Fibroblast of lung (primary cell): ENCODE measurements around the gene ADGRA3. TPM values are rescaled to one million over a fixed set of nuclear protein-coding genes. Genes with fewer than 3 reads are reported as not detected.
"Not testable (repeated sequence)": the region's sequence is repeated elsewhere in the genome, so short reads cannot be mapped to it uniquely, and the experiment has no call there.

Source experiments
- DNase-seq, 2 donors: peaks; one replicate each; pipeline versions ENCODE4 v3.0.0 to v3.0.0-alpha.2; 2010; ENCODE audit warnings: low read depth in 2 of 2
- H2AFZ ChIP-seq: 2 replicates; pipeline ENCODE4 v1.5.1; 2012; ENCODE audit warnings: low read length, control low read depth, inconsistent platforms
- H3K27ac ChIP-seq: 2 replicates; pipeline ENCODE4 v1.5.1; 2011; ENCODE audit warnings: low read length, control low read depth; ENCODE audit not compliant: insufficient read depth
- H3K27me3 ChIP-seq: 2 replicates; pipeline ENCODE4 v1.5.1; 2011; ENCODE audit warnings: mild to moderate bottlenecking, low read length; ENCODE audit not compliant: control insufficient read depth, insufficient read depth
- H3K36me3 ChIP-seq: 2 replicates; pipeline ENCODE4 v1.5.1; 2011; ENCODE audit warnings: low read length; ENCODE audit not compliant: control insufficient read depth, insufficient read depth
- H3K4me1 ChIP-seq: 2 replicates; pipeline ENCODE4 v1.5.1; 2011; ENCODE audit warnings: low read length; ENCODE audit not compliant: control insufficient read depth, insufficient read depth; ENCODE audit errors: extremely low read depth
- H3K4me2 ChIP-seq: 2 replicates; pipeline ENCODE4 v1.5.1; 2011; ENCODE audit warnings: low read length, control low read depth; ENCODE audit not compliant: insufficient read depth; ENCODE audit errors: extremely low read depth
- H3K4me3 ChIP-seq, 4 experiments: fragments of 200-600 bp in 1 of 4; sonication (generic) in 1 of 4; replicated peaks in 1 of 4; 2 replicates each; pipeline ENCODE4 v1.5.1; 2011 to 2016; ENCODE audit warnings: low read length in 4 of 4, low read depth in 3 of 4, mild to moderate bottlenecking in 3 of 4, control low read depth in 2 of 4, inconsistent platforms in 1 of 4, mixed read lengths in 1 of 4; ENCODE audit not compliant: insufficient read depth in 1 of 4; ENCODE audit errors: control extremely low read depth in 1 of 4
- H3K79me2 ChIP-seq: 2 replicates; pipeline ENCODE4 v1.5.1; 2012; ENCODE audit warnings: mild to moderate bottlenecking, low read length, inconsistent platforms; ENCODE audit not compliant: control insufficient read depth, insufficient read depth
- H3K9ac ChIP-seq: 2 replicates; pipeline ENCODE4 v1.5.1; 2011; ENCODE audit warnings: mild to moderate bottlenecking, low read length, control low read depth; ENCODE audit not compliant: insufficient read depth
- H3K9me3 ChIP-seq: 2 replicates; pipeline ENCODE4 v1.5.1; 2012; ENCODE audit warnings: low read depth, low read length; ENCODE audit not compliant: control insufficient read depth, insufficient read depth
- H4K20me1 ChIP-seq: 2 replicates; pipeline ENCODE4 v1.5.1; 2011; ENCODE audit warnings: low read length; ENCODE audit not compliant: control insufficient read depth, insufficient read depth; ENCODE audit errors: extremely low read depth
- CTCF ChIP-seq, 2 donors: IDR thresholded peaks in 1 of 2; conservative IDR thresholded peaks in 1 of 2; 1 replicate in 1 of 2; 2 replicates in 1 of 2; pipeline ENCODE4 v1.5.1; 2011 to 2012; ENCODE audit warnings: low read length in 2 of 2, control low read depth in 1 of 2, inconsistent platforms in 1 of 2, low read depth in 1 of 2, mild to moderate bottlenecking in 1 of 2
- EZH2 ChIP-seq: IDR thresholded peaks from 2 replicates; pipeline ENCODE4 v1.5.1; 2012; ENCODE audit warnings: low read length, control low read depth, mild to moderate bottlenecking; ENCODE audit errors: missing control alignments
- polyA plus RNA-seq, 2 donors: library from polyadenylated mRNA; depleted of rRNA in 1 of 2; stranded (reverse) in 1 of 2; unstranded in 1 of 2; fragments of >200 nt; gene quantifications; 2 replicates each; pipeline ENCODE4 v1.2.1, GENCODE V29; 2011 to 2012; ENCODE audit warnings: missing spikeins in 1 of 2
- total RNA-seq: library from RNA; depleted of rRNA; stranded (reverse); fragments of >200 nt; gene quantifications from 2 replicates; pipeline ENCODE4 v1.2.1, GENCODE V29; 2014

ADGRA3 gene
- total and polyA plus RNA-seq, 2 donors (not counting 1 experiment from before 2014, with no cell fraction given), result 13.0 to 15.2 TPM

GRCh38 chr4:22476011-22476410, 39.9 kb downstream of the ADGRA3 start:
- Histone ChIP-seq H3K79me2 (no peaks in the 10 kb centered on the region), H3K9ac (no peak overlapping the region), H4K20me1 (no peaks in the 10 kb centered on the region), H3K4me1 (peaks cover 2% of the 10 kb centered on the region), H3K4me3 (no peak overlapping the region), H3K27me3 (no peaks in the 10 kb centered on the region), H3K4me2 (no peak overlapping the region), H3K9me3 (no peaks in the 10 kb centered on the region), H2AFZ (no peak overlapping the region), H3K36me3 (no peaks in the 10 kb centered on the region), H3K27ac (no peak overlapping the region)
- TF ChIP-seq CTCF (conservative IDR thresholded peaks at IDR 0.05 in 1 of 2, IDR thresholded peaks at IDR 0.05 in 1 of 2; ENCODE audit: low read depth in 1 of 2, low read length in 2 of 2), result no peak
- no peak for TF ChIP-seq EZH2
- no peak for DNase-seq

GRCh38 chr4:22475311-22475646, 40.6 kb downstream of the ADGRA3 start:
- H3K36me3 ChIP-seq, H3K4me2 ChIP-seq, H3K9ac ChIP-seq, H2AFZ ChIP-seq, H3K9me3 ChIP-seq, H3K79me2 ChIP-seq, H3K4me3 ChIP-seq, H4K20me1 ChIP-seq, H3K27me3 ChIP-seq, H3K27ac ChIP-seq, H3K4me1 ChIP-seq: not testable (repeated sequence)
- DNase-seq, result peak in 1 of 2 donors; percentile 78

- Histone ChIP-seq H3K4me1 (peaks cover 2% of the 10 kb centered on the region), H4K20me1 (no peaks in the 10 kb centered on the region), H3K9ac (no peak overlapping the region), H3K9me3 (no peaks in the 10 kb centered on the region), H3K4me3 (no peak overlapping the region), H3K79me2 (no peaks in the 10 kb centered on the region), H3K4me2 (no peak overlapping the region), H2AFZ (no peak overlapping the region), H3K27ac (no peak overlapping the region), H3K27me3 (no peaks in the 10 kb centered on the region), H3K36me3 (no peaks in the 10 kb centered on the region)
- DNase-seq, result peak in 1 of 2 donors; percentile 49
- TF ChIP-seq EZH2 (no peak), CTCF (conservative IDR thresholded peaks at IDR 0.05 in 1 of 2, IDR thresholded peaks at IDR 0.05 in 1 of 2; ENCODE audit: low read depth in 1 of 2, low read length in 2 of 2) (no peak)
These were observed 41.1 kb downstream of the ADGRA3 start for GRCh38 chr4:22474636-22475310.
